Activated B cell treated with CpG ODN at 0.5 μM for 24 hours (primary cell): ENCODE measurements around the gene CHST8. TPM values are rescaled to one million over a fixed set of nuclear protein-coding genes. Genes with fewer than 3 reads are reported as not detected.

Source experiments
- ATAC-seq: fragments of 200-7000 bp; cut with Tn5 transposase; one replicate; pipeline ENCODE4 v1.10.0; 2021; ENCODE audit warnings: low read depth, mild to moderate bottlenecking, moderate library complexity
- CTCF ChIA-PET: fragments of 350-600 bp; sonication (Branson Sonifier 250); formaldehyde crosslinking; loops from one replicate; lab custom pipeline; 2021; ENCODE audit warnings: antibody characterized with exemption; lab: Charles Lee
- POLR2A ChIA-PET: fragments of 350-600 bp; sonication (Branson Sonifier 250); formaldehyde crosslinking; loops from one replicate; lab custom pipeline; 2021; ENCODE audit warnings: antibody characterized with exemption; lab: Charles Lee
- DNase-seq: peaks from one replicate; pipeline ENCODE4 v3.0.0; 2022
- H3K27ac Mint-ChIP-seq: one replicate; pipeline ENCODE4 v1.8.0; 2020; ENCODE audit warnings: mixed read lengths
- H3K27me3 Mint-ChIP-seq: one replicate; pipeline ENCODE4 v1.8.0; 2021; ENCODE audit warnings: mixed read lengths
- H3K36me3 Mint-ChIP-seq: one replicate; pipeline ENCODE4 v1.8.0; 2021; ENCODE audit warnings: low read depth, mixed read lengths
- H3K4me1 Mint-ChIP-seq: one replicate; pipeline ENCODE4 v1.8.0; 2021; ENCODE audit warnings: mixed read lengths
- H3K4me3 Mint-ChIP-seq: one replicate; pipeline ENCODE4 v1.8.0; 2020; ENCODE audit warnings: mild to moderate bottlenecking, mixed read lengths
- H3K9me3 Mint-ChIP-seq: one replicate; pipeline ENCODE4 v1.8.0; 2020; ENCODE audit warnings: mixed read lengths
- CTCF ChIP-seq: fragments of 200-600 bp; IDR thresholded peaks from one replicate; pipeline ENCODE4 v1.8.0; 2022; ENCODE audit warnings: antibody characterized with exemption, mild to moderate bottlenecking
- intact Hi-C: fragments of 100-400 bp; cut with micrococcal nuclease; formaldehyde crosslinking; loops from one replicate; pipeline ENCODE4 v1.15.1; 2024
- total RNA-seq: library from RNA; stranded (reverse); gene quantifications from 2 replicates; pipeline ENCODE4 v1.2.3, GENCODE V29; 2022

The CHST8 gene
- total RNA-seq, 1 donor from 2014 or later = not detected

GRCh38 chr19:33705860-33706259 is 84.1 kb downstream of the CHST8 start:
- Mint-ChIP-seq H3K36me3 (no peaks in the 10 kb centered on the region), H3K27me3 (peaks cover 3% of the 10 kb centered on the region), H3K4me1 (no peaks in the 10 kb centered on the region), H3K27ac (no peak overlapping the region), H3K4me3 (no peak overlapping the region), H3K9me3 (peaks cover 7% of the 10 kb centered on the region)
- intact Hi-C loops = no loop called here
- DNase-seq = no peak
- no peak for ATAC-seq
- ChIA-PET POLR2A (no interaction called here), CTCF (no interaction called here)
- TF ChIP-seq CTCF = no peak

GRCh38 chr19:33706631-33707030 is 84.9 kb downstream of the CHST8 start:
- Mint-ChIP-seq H3K27ac (no peak overlapping the region), H3K9me3 (peaks cover 7% of the 10 kb centered on the region), H3K36me3 (no peaks in the 10 kb centered on the region), H3K4me1 (no peaks in the 10 kb centered on the region), H3K4me3 (no peak overlapping the region), H3K27me3 (peaks cover 3% of the 10 kb centered on the region)
- intact Hi-C loops = no loop called here
- ChIA-PET POLR2A (no interaction called here), CTCF (no interaction called here)
- DNase-seq (no peak), ATAC-seq (no peak)
- no peak for TF ChIP-seq CTCF

GRCh38 chr19:33712268-33712667 is 90.5 kb downstream of the CHST8 start:
- Mint-ChIP-seq H3K4me1 (no peaks in the 10 kb centered on the region), H3K27ac (no peak overlapping the region), H3K27me3 (peaks cover 7% of the 10 kb centered on the region), H3K9me3 (peaks cover 20% of the 10 kb centered on the region), H3K4me3 (no peak overlapping the region), H3K36me3 (no peaks in the 10 kb centered on the region)
- DNase-seq (no peak), ATAC-seq (no peak)
- POLR2A ChIA-PET = no interaction called here
- no peak for TF ChIP-seq CTCF
- intact Hi-C loops = no loop called here
- CTCF ChIA-PET = no interaction called here

- no peak for DNase-seq
- POLR2A ChIA-PET = no interaction called here
- no peaks in the 10 kb centered on the region for H3K4me1 Mint-ChIP-seq
- no peaks in the 10 kb centered on the region for H3K36me3 Mint-ChIP-seq
- intact Hi-C loops = no loop called here
- no peak for ATAC-seq
- no peak overlapping the region for H3K4me3 Mint-ChIP-seq
- CTCF ChIA-PET = no interaction called here
- H3K27me3 Mint-ChIP-seq = peaks cover 7% of the 10 kb centered on the region
- peaks cover 20% of the 10 kb centered on the region for H3K9me3 Mint-ChIP-seq
- no peak for TF ChIP-seq CTCF
- no peak overlapping the region for H3K27ac Mint-ChIP-seq
These were observed 91.4 kb downstream of the CHST8 start for GRCh38 chr19:33713194-33713593.

- no peak for TF ChIP-seq CTCF
- Mint-ChIP-seq H3K36me3 (no peaks in the 10 kb centered on the region), H3K4me1 (no peaks in the 10 kb centered on the region), H3K27me3 (peaks cover 7% of the 10 kb centered on the region), H3K9me3 (peaks cover 20% of the 10 kb centered on the region), H3K27ac (no peak overlapping the region), H3K4me3 (no peak overlapping the region)
- CTCF ChIA-PET = no interaction called here
- POLR2A ChIA-PET = no interaction called here
- intact Hi-C loops = no loop called here
- no peak for ATAC-seq
- DNase-seq = no peak
These were observed 92.4 kb downstream of the CHST8 start for GRCh38 chr19:33714149-33714548.
